GM23248 (cell line): ENCODE results near the gene DTX3L. TPM values are rescaled to one million over a fixed set of nuclear protein-coding genes. Genes with fewer than 3 reads are reported as not detected.

Experiments
- DNase-seq: peaks from one replicate; pipeline ENCODE4 v3.0.0-alpha.2; 2015
- H2AFZ ChIP-seq: fragments of 200-600 bp; sonication (generic); 2 replicates; pipeline ENCODE4 v1.6.1; 2016; ENCODE audit warnings: antibody characterized with exemption
- H3F3A ChIP-seq: fragments of 200-600 bp; sonication (generic); 2 replicates; pipeline ENCODE4 v1.6.1; 2016; ENCODE audit warnings: mild to moderate bottlenecking, antibody characterized with exemption, mixed run types; ENCODE audit not compliant: insufficient read depth
- H3K27ac ChIP-seq: fragments of 200-600 bp; sonication (generic); 2 replicates; pipeline ENCODE4 v1.5.1; 2016; ENCODE audit warnings: mild to moderate bottlenecking
- H3K27me3 ChIP-seq: fragments of 200-600 bp; sonication (generic); replicated peaks from 2 replicates; pipeline ENCODE4 v1.6.1; 2016; ENCODE audit warnings: mild to moderate bottlenecking; ENCODE audit not compliant: insufficient read depth
- H3K36me3 ChIP-seq: fragments of 200-600 bp; sonication (generic); 2 replicates; pipeline ENCODE4 v1.6.1; 2016; ENCODE audit warnings: low read depth, mild to moderate bottlenecking
- H3K4me1 ChIP-seq: fragments of 200-600 bp; sonication (generic); 2 replicates; pipeline ENCODE4 v1.6.1; 2016; ENCODE audit warnings: mild to moderate bottlenecking; ENCODE audit not compliant: insufficient read depth
- H3K4me2 ChIP-seq: fragments of 200-600 bp; sonication (generic); one replicate; pipeline ENCODE4 v1.6.1; 2016; ENCODE audit warnings: mild to moderate bottlenecking; ENCODE audit not compliant: unreplicated experiment
- H3K4me3 ChIP-seq: fragments of 200-600 bp; sonication (generic); 2 replicates; pipeline ENCODE4 v1.5.1; 2016; ENCODE audit warnings: mild to moderate bottlenecking
- H3K79me2 ChIP-seq: fragments of 200-600 bp; sonication (generic); 2 replicates; pipeline ENCODE4 v1.6.1; 2016; ENCODE audit warnings: mild to moderate bottlenecking; ENCODE audit not compliant: insufficient read depth
- H3K9ac ChIP-seq: fragments of 200-600 bp; sonication (generic); 2 replicates; pipeline ENCODE4 v1.6.1; 2016; ENCODE audit warnings: mild to moderate bottlenecking
- H3K9me2 ChIP-seq: fragments of 200-600 bp; sonication (generic); 2 replicates; pipeline ENCODE4 v1.6.1; 2016; ENCODE audit warnings: mixed run types, mild to moderate bottlenecking, moderate library complexity; ENCODE audit not compliant: insufficient read depth
- H3K9me3 ChIP-seq: fragments of 200-600 bp; sonication (generic); one replicate; pipeline ENCODE4 v1.6.1; 2017; ENCODE audit warnings: low read depth
- H4K20me1 ChIP-seq: fragments of 200-600 bp; sonication (generic); 2 replicates; pipeline ENCODE4 v1.6.0; 2016; ENCODE audit not compliant: insufficient read depth
- EZH2 ChIP-seq: fragments of 200-600 bp; sonication (generic); IDR thresholded peaks from 2 replicates; pipeline ENCODE4 v1.6.1; 2018; ENCODE audit warnings: antibody characterized with exemption, mild to moderate bottlenecking; ENCODE audit not compliant: insufficient read depth, poor library complexity, severe bottlenecking
- EZH2phosphoT487 ChIP-seq: fragments of 200-600 bp; sonication (generic); IDR thresholded peaks from 2 replicates; pipeline ENCODE4 v1.6.1; 2018; ENCODE audit warnings: antibody characterized with exemption, moderate library complexity, mild to moderate bottlenecking, low read depth; ENCODE audit not compliant: insufficient read depth
- WGBS, 2 experiments: methylation state at CpG; one replicate each; pipeline ENCODE4 v1.1.6; 2015 to 2017; ENCODE audit warnings: low lambda C conversion rate in 2 of 2, low coverage in 1 of 2; ENCODE audit errors: missing lambda C conversion rate in 2 of 2; 5-methylcytosine and 5-hydroxymethylcytosine counted together
- in situ Hi-C: fragments of 300-500 bp; cut with MboI; formaldehyde crosslinking; loops from 2 replicates; pipeline ENCODE4 v1.15.0; 2020
- polyA plus RNA-seq: library from polyadenylated mRNA; unstranded; fragments of >200 nt; fragmentation: Nextera tagmentation; extraction: Ambion mirVana; gene quantifications from 2 replicates; pipeline ENCODE4 v1.2.1, GENCODE V29; 2016
- total RNA-seq: library from RNA; depleted of rRNA; stranded (reverse); fragments of >200 nt; shearing (Covaris generic); gene quantifications from 2 replicates; pipeline ENCODE4 v1.2.3, GENCODE V29; 2014; rRNA removed

Gene DTX3L
- total and polyA plus RNA-seq, 2 experiments from 2014 or later, result 9.4 to 10.1 TPM

DNA sequence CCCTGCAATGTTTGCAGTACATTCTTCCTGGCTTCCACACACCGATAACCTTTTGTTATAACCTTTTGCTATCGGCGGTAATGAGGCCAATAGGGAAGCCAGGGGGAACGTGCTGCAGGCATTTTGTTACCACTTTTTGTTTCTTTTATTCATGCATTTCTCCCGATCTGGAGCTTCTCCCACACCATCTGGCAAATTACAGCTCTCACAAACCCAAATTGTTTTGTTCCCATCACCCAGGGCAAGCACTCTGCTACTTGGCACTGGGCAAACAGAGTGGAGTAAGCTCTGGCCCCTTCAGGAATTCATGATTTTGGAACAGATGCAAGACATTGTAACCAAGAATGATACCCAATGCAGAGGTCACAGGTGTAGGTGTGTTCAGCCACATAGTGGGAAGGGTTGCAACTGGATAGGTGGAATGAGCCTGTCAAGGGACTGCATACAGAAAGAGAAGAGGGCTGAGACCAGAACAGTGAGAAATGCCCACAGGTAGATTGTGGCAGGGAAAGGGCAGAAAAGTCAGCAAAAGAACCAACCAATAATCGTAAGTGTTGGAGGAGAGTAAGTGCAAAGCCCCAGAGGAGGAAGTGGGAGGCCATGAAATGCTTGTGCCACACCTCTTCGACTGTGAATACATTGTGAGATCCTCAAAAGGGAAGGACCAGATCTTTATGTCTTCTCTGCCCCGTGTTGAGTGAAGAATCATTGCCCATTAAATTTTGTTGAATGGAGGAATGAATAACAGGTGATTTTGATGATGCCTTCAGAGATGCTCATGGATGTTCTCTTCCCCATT is 59.1 kb downstream of the DTX3L start:
- peaks cover 11% of the 10 kb centered on the region for H3K27me3 ChIP-seq
- DNase-seq, result no peak
- H3F3A ChIP-seq, result no peaks in the 10 kb centered on the region
- no peak overlapping the region for H3K9ac ChIP-seq
- no peak for TF ChIP-seq EZH2phosphoT487
- no peak for TF ChIP-seq EZH2
- no peaks in the 10 kb centered on the region for H3K9me3 ChIP-seq
- H3K27ac ChIP-seq, result no peak overlapping the region
- no peaks in the 10 kb centered on the region for H3K9me2 ChIP-seq
- no peak overlapping the region for H3K4me2 ChIP-seq
- WGBS, 2 experiments, result 72 to 76% methylated on average over 8 of the region's 8 CpGs
- H3K79me2 ChIP-seq, result no peaks in the 10 kb centered on the region
- in situ Hi-C loops, result no loop called here
- no peak overlapping the region for H2AFZ ChIP-seq
- no peaks in the 10 kb centered on the region for H4K20me1 ChIP-seq
- no peak overlapping the region for H3K4me3 ChIP-seq
- no peaks in the 10 kb centered on the region for H3K4me1 ChIP-seq
- no peaks in the 10 kb centered on the region for H3K36me3 ChIP-seq

Other genes starting within 250 kb of the DTX3L start
- gene CSTA, start 239.1 kb upstream of the DTX3L start, total RNA-seq, result 1.8 and 2.0 TPM in 2 replicates
- gene CSTA, start 239.1 kb upstream of the DTX3L start, polyA plus RNA-seq, result 5.3 and 5.8 TPM in 2 replicates
- gene MIX23, start 181.1 kb upstream of the DTX3L start, total RNA-seq, result 12.3 and 33.1 TPM in 2 replicates
- 22.1 and 22.7 TPM in 2 replicates for gene MIX23, start 181.1 kb upstream of the DTX3L start, polyA plus RNA-seq
- 8.0 and 25.2 TPM in 2 replicates for gene FAM162A, start 180.2 kb upstream of the DTX3L start, total RNA-seq
- gene FAM162A, start 180.2 kb upstream of the DTX3L start, polyA plus RNA-seq, result 101 TPM in 2 replicates
- 5.4 and 5.6 TPM in 2 replicates for gene WDR5B, start 148.3 kb upstream of the DTX3L start, total RNA-seq
- 3.7 TPM in 2 replicates for gene WDR5B, start 148.3 kb upstream of the DTX3L start, polyA plus RNA-seq
- gene KPNA1, start 49.4 kb upstream of the DTX3L start, total RNA-seq, result 34.0 and 46.8 TPM in 2 replicates
- 62.6 and 65.2 TPM in 2 replicates for gene KPNA1, start 49.4 kb upstream of the DTX3L start, polyA plus RNA-seq
- gene PARP9, start within 50 bp of the DTX3L start, total RNA-seq, result 15.2 and 16.4 TPM in 2 replicates
- gene PARP9, start within 50 bp of the DTX3L start, polyA plus RNA-seq, result 13.7 and 14.2 TPM in 2 replicates
- under 0.01 TPM in 1 of 2 replicates, not detected in the other for gene PARP15, start 13.3 kb downstream of the DTX3L start, total RNA-seq
- gene PARP15, start 13.3 kb downstream of the DTX3L start, polyA plus RNA-seq, result 0.29 TPM in 2 replicates
- 11.6 and 11.7 TPM in 2 replicates for gene PARP14, start 116.5 kb downstream of the DTX3L start, total RNA-seq
- 4.5 and 5.6 TPM in 2 replicates for gene PARP14, start 116.5 kb downstream of the DTX3L start, polyA plus RNA-seq
- gene HSPBAP1, start 229.5 kb downstream of the DTX3L start, total RNA-seq, result 2.0 and 4.0 TPM in 2 replicates
- gene HSPBAP1, start 229.5 kb downstream of the DTX3L start, polyA plus RNA-seq, result 4.3 and 4.7 TPM in 2 replicates
- gene SLC49A4, start 230.7 kb downstream of the DTX3L start, total RNA-seq, result 18.0 and 24.6 TPM in 2 replicates
- 13.3 and 13.8 TPM in 2 replicates for gene SLC49A4, start 230.7 kb downstream of the DTX3L start, polyA plus RNA-seq